K562 (cell line): ENCODE results near the gene GATA5. TPM values are rescaled to one million over a fixed set of nuclear protein-coding genes. Genes with fewer than 3 reads are reported as not detected.

ENCODE experiments used
- ATAC-seq: fragments of 200-7000 bp; cut with Tn5 transposase; 3 replicates; pipeline ENCODE4 v1.9.1; 2020; ENCODE audit warnings: moderate library complexity
- BruUV-seq: library from RNA; stranded (reverse); fragments of 400-500 nt; replicated peaks from 2 replicates; lab custom pipeline; 2021; lab: Mats Ljungman, UMichigan
- CTCF ChIA-PET: fragments of 300-600 bp; formaldehyde crosslinking; extraction: SDS; loops from one replicate; lab custom pipeline; 2021; ENCODE audit warnings: low intra/inter-chr PET ratio; lab: Yijun Ruan, JAX
- POLR2A ChIA-PET: fragments of 300-600, 350-650 bp; sonication (Branson Sonifier 250); formaldehyde crosslinking; extraction: SDS; loops from one replicate; lab custom pipeline; 2021; ENCODE audit warnings: antibody characterized with exemption, inconsistent platforms; lab: Yijun Ruan, JAX
- DNase-seq, 4 experiments: peaks; one replicate each; pipeline versions ENCODE4 v3.0.0 to v3.0.0-alpha.2; 2011 to 2018; ENCODE audit warnings: low spot score in 3 of 4, mixed read lengths in 3 of 4; ENCODE audit errors: extremely low read depth in 1 of 4
- FAIRE-seq: peaks from 2 replicates; lab custom pipeline; 2011; peaks lifted over from hg19 to GRCh38; lab: Jason Lieb, UNC
- H2AFZ ChIP-seq: 2 replicates; pipeline ENCODE4 v1.6.0; 2011; ENCODE audit warnings: low read depth, low read length, control low read depth, inconsistent platforms
- H3K27ac ChIP-seq: fragments of 200-600 bp; 3 replicates; pipeline ENCODE4 v1.8.0; 2011; ENCODE audit warnings: low read depth, mild to moderate bottlenecking, control low read depth, inconsistent platforms, low read length, moderate library complexity, mixed read lengths; ENCODE audit errors: extremely low read depth
- H3K27me3 ChIP-seq, 2 experiments: fragments of 300-600 bp in 1 of 2; 2 replicates in 1 of 2; 3 replicates in 1 of 2; pipeline versions ENCODE4 v1.6.0 to v1.8.0; 2011; ENCODE audit warnings: inconsistent platforms in 2 of 2, low read length in 2 of 2, mild to moderate bottlenecking in 1 of 2, mixed read lengths in 1 of 2, moderate library complexity in 1 of 2; ENCODE audit not compliant: control insufficient read depth in 2 of 2, insufficient read depth in 2 of 2
- H3K36me3 ChIP-seq: fragments of 300-600 bp; 3 replicates; pipeline ENCODE4 v1.8.0; 2011; ENCODE audit warnings: mild to moderate bottlenecking, low read length, inconsistent platforms; ENCODE audit not compliant: control insufficient read depth, insufficient read depth
- H3K4me1 ChIP-seq, 2 experiments: fragments of 200-600 bp in 1 of 2; replicated peaks in 1 of 2; 2 replicates in 1 of 2; 3 replicates in 1 of 2; pipeline versions ENCODE4 v1.5.1 to v1.8.0; 2011; ENCODE audit warnings: inconsistent platforms in 2 of 2, low read length in 2 of 2, mild to moderate bottlenecking in 1 of 2, mixed read lengths in 1 of 2, moderate library complexity in 1 of 2; ENCODE audit not compliant: control insufficient read depth in 2 of 2, insufficient read depth in 2 of 2
- H3K4me2 ChIP-seq: 2 replicates; pipeline ENCODE4 v1.6.1; 2011; ENCODE audit warnings: low read length, control low read depth, inconsistent platforms, mixed read lengths; ENCODE audit not compliant: insufficient read depth
- H3K4me3 ChIP-seq: fragments of 200-600 bp; sonication (generic), shearing (Covaris generic); 2 replicates; pipeline ENCODE4 v1.5.1; 2016; ENCODE audit warnings: control low read depth, inconsistent platforms
- H3K79me2 ChIP-seq: fragments of 200-600 bp; 3 replicates; pipeline ENCODE4 v1.8.0; 2011; ENCODE audit warnings: low read length, inconsistent platforms; ENCODE audit not compliant: control insufficient read depth, insufficient read depth
- H3K9ac ChIP-seq, 2 experiments: 2 replicates each; pipeline versions ENCODE4 v1.6.0 to v1.6.1; 2011; ENCODE audit warnings: low read depth in 2 of 2, low read length in 2 of 2, control low read depth in 1 of 2, inconsistent platforms in 1 of 2, mild to moderate bottlenecking in 1 of 2, mixed read lengths in 1 of 2; ENCODE audit not compliant: insufficient read depth in 1 of 2
- H3K9me1 ChIP-seq: one replicate; pipeline ENCODE4 v1.6.0; 2011; ENCODE audit warnings: inconsistent platforms, mild to moderate bottlenecking, low read length, moderate library complexity; ENCODE audit not compliant: control insufficient read depth, insufficient read depth
- H3K9me3 ChIP-seq: replicated peaks from 2 replicates; pipeline ENCODE4 v1.5.1; 2011; ENCODE audit warnings: low read depth, low read length, inconsistent platforms; ENCODE audit not compliant: control insufficient read depth, insufficient read depth
- H4K20me1 ChIP-seq: replicated peaks from 2 replicates; pipeline ENCODE4 v1.6.1; 2011; ENCODE audit warnings: low read length, inconsistent platforms, mixed read lengths; ENCODE audit not compliant: control insufficient read depth, insufficient read depth
- CHCHD3 ChIP-seq: fragments of 250-450 bp; sonication (Bioruptor Pico); IDR thresholded peaks from 2 replicates; pipeline ENCODE4 v2.1.2; 2022; ENCODE audit warnings: mild to moderate bottlenecking
- CHD2 ChIP-seq: IDR thresholded peaks from 2 replicates; pipeline ENCODE4 v1.6.1; 2011; ENCODE audit warnings: low read depth, low read length
- DNMT1 ChIP-seq: fragments of 450-650 bp; IDR thresholded peaks from 2 replicates; pipeline ENCODE4 v1.6.1; 2016; ENCODE audit warnings: antibody characterized with exemption, mild to moderate bottlenecking
- FOXJ2 ChIP-seq: fragments of 200-800 bp; sonication (Bioruptor generic); IDR thresholded peaks from 2 replicates; pipeline ENCODE4 v1.6.1; 2016; ENCODE audit warnings: missing genetic modification characterization, missing compliant biosample characterization
- IRF2 ChIP-seq: sonication (generic); formaldehyde crosslinking; IDR thresholded peaks from 2 replicates; pipeline ENCODE4 v1.8.1; 2022; ENCODE audit warnings: mild to moderate bottlenecking, missing genetic modification reagents
- POLR3A ChIP-seq: IDR thresholded peaks from 2 replicates; pipeline ENCODE4 v1.6.1; 2011; ENCODE audit warnings: borderline replicate concordance, mild to moderate bottlenecking, moderate library complexity; ENCODE audit not compliant: insufficient read length, insufficient read depth; ENCODE audit errors: extremely low read depth
- SP1 ChIP-seq: sonication (generic); formaldehyde crosslinking; IDR thresholded peaks from 2 replicates; pipeline ENCODE4 v1.8.1; 2022; ENCODE audit warnings: mild to moderate bottlenecking, missing genetic modification reagents
- SREBF1 ChIP-seq: fragments of 150-350 bp; IDR thresholded peaks from 2 replicates; pipeline ENCODE4 v1.6.1; 2014; ENCODE audit warnings: antibody characterized with exemption, low read depth, low read length, borderline replicate concordance
- ZFPM2 ChIP-seq: fragments of 250-450 bp; sonication (Bioruptor Pico); IDR thresholded peaks from 2 replicates; pipeline ENCODE4 v1.5.1; 2022; ENCODE audit warnings: mild to moderate bottlenecking
- ZNF146 ChIP-seq: IDR thresholded peaks from one replicate; pipeline ENCODE4 v1.6.1; 2018; ENCODE audit warnings: missing compliant biosample characterization; ENCODE audit not compliant: unreplicated experiment
- ZNF174 ChIP-seq: fragments of 250-450 bp; sonication (Bioruptor Pico); IDR thresholded peaks from 2 replicates; pipeline ENCODE4 v1.4.0; 2020; ENCODE audit warnings: mild to moderate bottlenecking
- ZSCAN32 ChIP-seq: fragments of 450-650 bp; formaldehyde crosslinking; IDR thresholded peaks from 2 replicates; pipeline ENCODE4 v1.4.0; 2020; ENCODE audit warnings: mild to moderate bottlenecking, moderate library complexity
- WGBS: fragments of 100-300 bp; shearing (Covaris generic); methylation state at CpG from one replicate; pipeline ENCODE4 v1.1.6; 2016; ENCODE audit warnings: low coverage, mixed read lengths; ENCODE audit not compliant: insufficient coverage; ENCODE audit errors: missing lambda C conversion rate; 5-methylcytosine and 5-hydroxymethylcytosine counted together
- in situ Hi-C: fragments of 300-500 bp; cut with MboI; formaldehyde crosslinking; loops from 4 replicates; pipeline ENCODE4 v1.15.0; 2018; ENCODE audit warnings: inconsistent platforms, mixed read lengths
- intact Hi-C: fragments of 100-400 bp; cut with micrococcal nuclease; formaldehyde crosslinking; loops from 2 replicates; pipeline ENCODE4 v1.14.2; 2022
- polyA plus RNA-seq, 8 experiments: library from polyadenylated mRNA; depleted of rRNA in 4 of 8; stranded (reverse) in 5 of 8; unstranded in 3 of 8; fragments of >200 nt; fragmentation: Nextera tagmentation in 2 of 8; fragmentation: Illumina TruSeq in 1 of 8; extraction: Ambion mirVana in 2 of 8; extraction: Trizol in 1 of 8; gene quantifications; 2 replicates each; pipeline versions ENCODE4 v1.2.1 to v1.2.3, GENCODE V29; 2011 to 2014; ENCODE audit warnings: inconsistent platforms in 1 of 8, missing spikeins in 1 of 8
- total RNA-seq, 7 experiments: library from RNA; depleted of rRNA in 6 of 7; stranded (reverse); fragments of >200 nt in 6 of 7; fragmentation: Illumina TruSeq in 2 of 7; extraction: Trizol in 2 of 7; gene quantifications; 2 replicates each; pipeline versions ENCODE4 v1.2.1 to v1.2.3, GENCODE V29; 2011 to 2021; ENCODE audit warnings: low replicate concordance in 1 of 7
- TF ChIP-seq, protein P1 (sequence below): fragments of 200-400 bp; formaldehyde crosslinking; IDR thresholded peaks from 2 replicates; pipeline ENCODE4 v1.6.1; 2017; ENCODE audit warnings: mild to moderate bottlenecking, low read depth, low read length, moderate library complexity
- TF ChIP-seq, protein P2 (sequence below): fragments of 450-650 bp; IDR thresholded peaks from one replicate; pipeline ENCODE4 v1.6.1; 2018; ENCODE audit warnings: mild to moderate bottlenecking, moderate library complexity; ENCODE audit not compliant: partially characterized antibody

The GATA5 gene
- total and polyA plus RNA-seq, 9 of the 15 experiments (the other 6 are each of a cell fraction or from before 2014, with no cell fraction given) = 0.09 to 0.57 (median 0.20) TPM; not detected in 3

DNA sequence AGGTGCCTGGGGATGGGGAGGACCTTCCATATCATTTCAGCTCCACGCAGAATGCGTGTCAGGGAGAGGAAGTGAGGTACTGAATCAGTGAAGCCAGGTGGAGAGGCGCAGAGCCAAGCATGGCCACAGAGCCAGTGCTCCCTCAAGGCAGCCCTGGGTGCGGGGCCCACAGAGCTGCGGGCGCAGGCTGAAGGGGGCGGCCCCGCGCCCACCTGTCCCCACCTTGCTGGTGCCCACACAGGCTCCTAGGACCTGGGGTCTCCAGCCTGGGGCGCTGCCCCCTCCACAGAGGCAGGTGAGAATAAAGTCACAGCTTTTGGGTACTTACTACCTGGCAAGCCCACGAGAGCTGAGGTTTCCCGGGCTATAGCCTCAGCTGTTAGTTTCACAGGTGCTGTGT, 40.0 kb upstream of the GATA5 start:
- no peaks in the 10 kb centered on the region for H3K9me1 ChIP-seq
- ATAC-seq (no peak), DNase-seq (no peak), FAIRE-seq (no peak)
- H3K9ac ChIP-seq = no peak overlapping the region
- H4K20me1 ChIP-seq = no peaks in the 10 kb centered on the region
- POLR2A ChIA-PET = interaction anchor here (0.9 kb wide), 1 partner anchor 17 kb away, joined by 3 read pairs; no protein-coding TSS in a partner anchor
- no peaks in the 10 kb centered on the region for H3K36me3 ChIP-seq
- intact Hi-C loops = loop anchor here (5.0 kb wide), 1 partner anchor 101 kb away; no protein-coding TSS in a partner anchor
- no peak overlapping the region for H3K4me3 ChIP-seq
- H3K79me2 ChIP-seq = no peaks in the 10 kb centered on the region
- TF ChIP-seq CHD2 (no peak), CHCHD3 (CRISPR knock-in tag) (no peak), SP1 (CRISPR knock-in tag) (no peak), ZSCAN32 (CRISPR knock-in tag) (no peak), IRF2 (CRISPR knock-in tag) (no peak), DNMT1 (no peak), SREBF1 (no peak), ZNF174 (CRISPR knock-in tag) (no peak), FOXJ2 (no peak), ZFPM2 (no peak), POLR3A (no peak), ZNF146 (CRISPR knock-in tag) (no peak)
- TF ChIP-seq, protein P1, sequence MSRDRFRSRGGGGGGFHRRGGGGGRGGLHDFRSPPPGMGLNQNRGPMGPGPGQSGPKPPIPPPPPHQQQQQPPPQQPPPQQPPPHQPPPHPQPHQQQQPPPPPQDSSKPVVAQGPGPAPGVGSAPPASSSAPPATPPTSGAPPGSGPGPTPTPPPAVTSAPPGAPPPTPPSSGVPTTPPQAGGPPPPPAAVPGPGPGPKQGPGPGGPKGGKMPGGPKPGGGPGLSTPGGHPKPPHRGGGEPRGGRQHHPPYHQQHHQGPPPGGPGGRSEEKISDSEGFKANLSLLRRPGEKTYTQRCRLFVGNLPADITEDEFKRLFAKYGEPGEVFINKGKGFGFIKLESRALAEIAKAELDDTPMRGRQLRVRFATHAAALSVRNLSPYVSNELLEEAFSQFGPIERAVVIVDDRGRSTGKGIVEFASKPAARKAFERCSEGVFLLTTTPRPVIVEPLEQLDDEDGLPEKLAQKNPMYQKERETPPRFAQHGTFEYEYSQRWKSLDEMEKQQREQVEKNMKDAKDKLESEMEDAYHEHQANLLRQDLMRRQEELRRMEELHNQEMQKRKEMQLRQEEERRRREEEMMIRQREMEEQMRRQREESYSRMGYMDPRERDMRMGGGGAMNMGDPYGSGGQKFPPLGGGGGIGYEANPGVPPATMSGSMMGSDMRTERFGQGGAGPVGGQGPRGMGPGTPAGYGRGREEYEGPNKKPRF = no peak
- TF ChIP-seq, protein P2, sequence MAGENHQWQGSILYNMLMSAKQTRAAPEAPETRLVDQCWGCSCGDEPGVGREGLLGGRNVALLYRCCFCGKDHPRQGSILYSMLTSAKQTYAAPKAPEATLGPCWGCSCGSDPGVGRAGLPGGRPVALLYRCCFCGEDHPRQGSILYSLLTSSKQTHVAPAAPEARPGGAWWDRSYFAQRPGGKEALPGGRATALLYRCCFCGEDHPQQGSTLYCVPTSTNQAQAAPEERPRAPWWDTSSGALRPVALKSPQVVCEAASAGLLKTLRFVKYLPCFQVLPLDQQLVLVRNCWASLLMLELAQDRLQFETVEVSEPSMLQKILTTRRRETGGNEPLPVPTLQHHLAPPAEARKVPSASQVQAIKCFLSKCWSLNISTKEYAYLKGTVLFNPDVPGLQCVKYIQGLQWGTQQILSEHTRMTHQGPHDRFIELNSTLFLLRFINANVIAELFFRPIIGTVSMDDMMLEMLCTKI = no peak
- TF ChIP-seq, all 486 proteins: peak for 0
- H3K9me3 ChIP-seq = no peaks in the 10 kb centered on the region
- 34% methylated on average over 9 of the region's 12 CpGs for WGBS
- H2AFZ ChIP-seq = no peak overlapping the region
- no TSS peak for BruUV-seq
- H3K27me3 ChIP-seq = peaks cover 18 to 41% of the 10 kb centered on the region in 2 experiments; a peak in 4 of 5 replicates
- CTCF ChIA-PET = interaction anchor here (0.8 to 1.8 kb wide), 2 partner anchors 101 to 276 kb away, joined by 3 to 10 read pairs; no protein-coding TSS in a partner anchor
- in situ Hi-C loops = no loop called here
- no peak overlapping the region for H3K4me2 ChIP-seq
- H3K27ac ChIP-seq = no peak overlapping the region
- peaks cover 3 to 82% of the 10 kb centered on the region in 2 experiments; a peak in 4 of 5 replicates for H3K4me1 ChIP-seq
